HepG2 (cell line): ENCODE results near the gene TCF23. TPM values are rescaled to one million over a fixed set of nuclear protein-coding genes. Genes with fewer than 3 reads are reported as not detected.

Experiments
- ADNP ChIP-seq: sonication (generic); formaldehyde crosslinking; IDR thresholded peaks from 2 replicates; pipeline ENCODE4 v1.4.0; 2020; ENCODE audit warnings: missing genetic modification reagents
- ASH2L ChIP-seq: fragments of 300-600, 200-600 bp; sonication (generic); IDR thresholded peaks from 2 replicates; pipeline ENCODE4 v1.7.0; 2017; ENCODE audit warnings: low read depth, mild to moderate bottlenecking, moderate library complexity, mixed read lengths, low read length; ENCODE audit not compliant: insufficient read length
- FOXA1 ChIP-seq, 2 experiments: fragments of 450-650 bp in 1 of 2; sonication (generic) in 1 of 2; formaldehyde crosslinking in 1 of 2; IDR thresholded peaks; 2 replicates each; pipeline versions ENCODE4 v1.4.0 to v1.6.1; 2016 to 2020; ENCODE audit warnings: missing genetic modification reagents in 1 of 2
- GZF1 ChIP-seq: sonication (generic); formaldehyde crosslinking; IDR thresholded peaks from 2 replicates; pipeline ENCODE4 v1.5.1; 2020; ENCODE audit warnings: mild to moderate bottlenecking, missing genetic modification reagents
- NR2F6 ChIP-seq, 2 experiments: IDR thresholded peaks; 2 replicates each; pipeline ENCODE4 v1.6.1; 2016; ENCODE audit warnings: antibody characterized with exemption in 1 of 2, mild to moderate bottlenecking in 1 of 2
- PITX1 ChIP-seq: sonication (generic); formaldehyde crosslinking; IDR thresholded peaks from 2 replicates; pipeline ENCODE4 v1.5.1; 2020; ENCODE audit warnings: mild to moderate bottlenecking, missing genetic modification reagents
- PRMT3 ChIP-seq: sonication (generic); formaldehyde crosslinking; IDR thresholded peaks from 2 replicates; pipeline ENCODE4 v1.8.1; 2022; ENCODE audit warnings: low read depth, mild to moderate bottlenecking, moderate library complexity, missing genetic modification reagents, borderline replicate concordance
- RBFOX2 ChIP-seq: fragments of 200-400 bp; formaldehyde crosslinking; IDR thresholded peaks from 2 replicates; pipeline ENCODE4 v1.6.1; 2017; ENCODE audit warnings: low read depth, mild to moderate bottlenecking, low read length
- SAP130 ChIP-seq: IDR thresholded peaks from 2 replicates; pipeline ENCODE4 v1.6.1; 2016; ENCODE audit warnings: low read depth
- SCMH1 ChIP-seq: sonication (generic); formaldehyde crosslinking; IDR thresholded peaks from 2 replicates; pipeline ENCODE4 v1.9.0; 2021; ENCODE audit warnings: missing genetic modification reagents, mild to moderate bottlenecking, borderline replicate concordance
- SMARCE1 ChIP-seq: fragments of 450-650 bp; IDR thresholded peaks from 2 replicates; pipeline ENCODE4 v1.6.1; 2017; ENCODE audit warnings: borderline replicate concordance
- ZBTB20 ChIP-seq: sonication (generic); formaldehyde crosslinking; IDR thresholded peaks from 2 replicates; pipeline ENCODE4 v1.8.1; 2023; ENCODE audit warnings: missing genetic modification reagents, low read depth, mild to moderate bottlenecking, borderline replicate concordance
- ZNF12 ChIP-seq: sonication (generic); formaldehyde crosslinking; IDR thresholded peaks from 2 replicates; pipeline ENCODE4 v1.5.0; 2020; ENCODE audit warnings: missing genetic modification reagents
- ZNF225 ChIP-seq: sonication (generic); formaldehyde crosslinking; IDR thresholded peaks from 2 replicates; pipeline ENCODE4 v1.4.0; 2020; ENCODE audit warnings: mild to moderate bottlenecking, missing genetic modification reagents
- ZNF264 ChIP-seq: sonication (generic); formaldehyde crosslinking; IDR thresholded peaks from 2 replicates; pipeline ENCODE4 v1.4.0; 2020; ENCODE audit warnings: missing genetic modification reagents
- ZNF337 ChIP-seq: sonication (generic); formaldehyde crosslinking; IDR thresholded peaks from 2 replicates; pipeline ENCODE4 v1.5.1; 2020; ENCODE audit warnings: missing genetic modification reagents, low read depth, mild to moderate bottlenecking, borderline replicate concordance
- ZNF383 ChIP-seq: sonication (generic); formaldehyde crosslinking; IDR thresholded peaks from 2 replicates; pipeline ENCODE4 v1.4.0; 2020; ENCODE audit warnings: missing genetic modification reagents, mild to moderate bottlenecking, borderline replicate concordance
- ZNF432 ChIP-seq: sonication (generic); formaldehyde crosslinking; IDR thresholded peaks from 2 replicates; pipeline ENCODE4 v1.5.0; 2020; ENCODE audit warnings: missing genetic modification reagents, mild to moderate bottlenecking, borderline replicate concordance
- ZNF552 ChIP-seq: sonication (generic); formaldehyde crosslinking; IDR thresholded peaks from 2 replicates; pipeline ENCODE4 v1.9.0; 2022; ENCODE audit warnings: missing genetic modification reagents, mild to moderate bottlenecking, borderline replicate concordance
- ZNF616 ChIP-seq: sonication (generic); formaldehyde crosslinking; IDR thresholded peaks from 2 replicates; pipeline ENCODE4 v1.5.0; 2020; ENCODE audit warnings: low read depth, mild to moderate bottlenecking, missing genetic modification reagents
- ZNF747 ChIP-seq: sonication (generic); formaldehyde crosslinking; IDR thresholded peaks from 2 replicates; pipeline ENCODE4 v1.8.1; 2023; ENCODE audit warnings: missing genetic modification reagents, mild to moderate bottlenecking, borderline replicate concordance
- ZNF878 ChIP-seq: sonication (generic); formaldehyde crosslinking; IDR thresholded peaks from 2 replicates; pipeline ENCODE4 v1.8.1; 2023; ENCODE audit warnings: mild to moderate bottlenecking, missing genetic modification reagents, moderate library complexity
- ZSCAN20 ChIP-seq: sonication (generic); formaldehyde crosslinking; IDR thresholded peaks from 2 replicates; pipeline ENCODE4 v1.4.0; 2020; ENCODE audit warnings: missing genetic modification reagents, mild to moderate bottlenecking, borderline replicate concordance
- polyA plus RNA-seq, 8 experiments: library from polyadenylated mRNA; depleted of rRNA in 3 of 8; stranded (reverse) in 7 of 8; unstranded in 1 of 8; fragments of >200 nt; fragmentation: Illumina TruSeq in 4 of 8; extraction: Trizol in 4 of 8; gene quantifications; 2 replicates each; pipeline versions ENCODE4 v1.2.1 to v1.2.3, GENCODE V29; 2011 to 2016; ENCODE audit warnings: low read depth in 4 of 8, missing spikeins in 1 of 8, mixed read lengths in 1 of 8; ENCODE audit not compliant: insufficient read depth in 1 of 8
- total RNA-seq, 5 experiments: library from RNA; depleted of rRNA; stranded (reverse); fragments of >200 nt; fragmentation: Illumina TruSeq; extraction: Trizol; gene quantifications; 2 replicates each; pipeline ENCODE4 v1.2.3, GENCODE V29; 2016; ENCODE audit warnings: low read depth in 1 of 5
- TF ChIP-seq, protein P1 (sequence below): sonication (generic); formaldehyde crosslinking; IDR thresholded peaks from 2 replicates; pipeline ENCODE4 v1.4.0; 2020; ENCODE audit warnings: mild to moderate bottlenecking, missing genetic modification reagents
- TF ChIP-seq, protein P2 (sequence below): sonication (generic); formaldehyde crosslinking; IDR thresholded peaks from 2 replicates; pipeline ENCODE4 v1.9.0; 2021; ENCODE audit warnings: missing genetic modification reagents, mild to moderate bottlenecking, borderline replicate concordance
- TF ChIP-seq, protein P3 (sequence below): IDR thresholded peaks from 2 replicates; pipeline ENCODE4 v1.6.1; 2016

TCF23 gene
- total and polyA plus RNA-seq, 2 of the 13 experiments (the other 11 are each of a cell fraction or from before 2014, with no cell fraction given), result 0.02 to 1.4 TPM

DNA sequence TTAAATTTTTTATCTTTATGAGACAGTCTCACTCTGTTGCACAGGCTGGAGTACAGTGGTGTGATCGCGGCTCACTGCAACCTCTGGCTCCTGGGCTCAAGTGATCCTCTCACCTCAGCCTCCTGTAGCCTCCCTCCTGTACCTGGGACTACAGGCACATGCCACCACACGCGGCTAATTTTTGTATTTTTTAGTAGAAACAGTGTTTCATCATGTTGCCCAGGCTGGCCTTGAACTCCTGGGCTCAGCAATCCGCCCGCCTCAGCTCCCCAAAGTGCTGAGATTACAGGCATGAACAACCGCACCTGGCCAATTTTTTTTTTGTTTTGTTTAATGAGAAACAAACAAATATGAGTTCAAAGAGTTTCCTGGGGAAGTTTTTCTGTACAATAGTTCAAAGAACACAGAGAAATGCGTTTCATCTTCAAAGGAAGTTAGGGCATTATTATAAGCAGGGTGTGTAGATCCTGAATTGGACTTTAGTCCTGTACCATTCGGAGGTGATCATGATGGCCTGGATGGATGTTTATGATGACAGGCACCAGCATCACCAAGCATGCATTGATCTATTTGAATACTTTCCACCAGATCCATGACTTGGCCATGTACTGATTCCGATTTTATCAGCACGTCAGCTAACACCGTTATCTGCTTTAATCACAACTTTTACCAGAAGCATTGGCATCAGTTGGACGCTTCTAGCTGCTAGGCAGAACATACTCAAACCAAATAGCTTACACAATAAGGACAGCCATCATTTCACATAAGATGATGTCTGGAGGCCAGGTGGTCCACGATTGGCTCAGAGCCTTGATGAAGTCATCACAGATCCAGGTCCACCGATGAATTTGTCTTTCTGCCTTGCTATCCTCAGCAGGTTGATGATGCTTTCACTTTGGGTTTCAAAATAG is 28.9 kb downstream of the TCF23 start (continued):
- TF ChIP-seq NR2F6 (IDR thresholded peaks at IDR 0.05) (peak; percentile 94), NR2F6 (CRISPR knock-in tag; IDR thresholded peaks at IDR 0.05) (peak; percentile 86), SAP130 (CRISPR knock-in tag) (peak; percentile 83), ZNF616 (CRISPR knock-in tag) (no peak), SCMH1 (CRISPR knock-in tag) (no peak), ZNF337 (CRISPR knock-in tag) (no peak), RBFOX2 (no peak), PITX1 (CRISPR knock-in tag) (peak; percentile 91), ZNF432 (CRISPR knock-in tag) (no peak), ZBTB20 (peak; percentile 95), ASH2L (peak; percentile 96), SMARCE1 (no peak), ZNF383 (no peak), ZNF225 (peak; percentile 80; the same call in 1 of the 2 replicates), ZNF878 (CRISPR knock-in tag) (no peak; the same call in none of the 2 replicates), GZF1 (peak; percentile 30; the same call in 1 of the 2 replicates), ADNP (peak; percentile 37; the same call in 1 of the 2 replicates), FOXA1 (IDR thresholded peaks at IDR 0.05) (no peak), FOXA1 (CRISPR knock-in tag; IDR thresholded peaks at IDR 0.05) (peak; percentile 74; the same call in 1 of the 2 replicates), ZNF747 (CRISPR knock-in tag) (peak; percentile 78; the same call in 1 of the 2 replicates), ZNF12 (peak; percentile 56; the same call in 1 of the 2 replicates), PRMT3 (CRISPR knock-in tag) (no peak), ZNF264 (CRISPR knock-in tag) (peak; percentile 91), ZNF552 (CRISPR knock-in tag) (0 out of 2 replicates have a peak, but pooled peaks have one; percentile 51), ZSCAN20 (0 out of 2 replicates have a peak, but pooled peaks have one; percentile 71)
- TF ChIP-seq, protein P1, sequence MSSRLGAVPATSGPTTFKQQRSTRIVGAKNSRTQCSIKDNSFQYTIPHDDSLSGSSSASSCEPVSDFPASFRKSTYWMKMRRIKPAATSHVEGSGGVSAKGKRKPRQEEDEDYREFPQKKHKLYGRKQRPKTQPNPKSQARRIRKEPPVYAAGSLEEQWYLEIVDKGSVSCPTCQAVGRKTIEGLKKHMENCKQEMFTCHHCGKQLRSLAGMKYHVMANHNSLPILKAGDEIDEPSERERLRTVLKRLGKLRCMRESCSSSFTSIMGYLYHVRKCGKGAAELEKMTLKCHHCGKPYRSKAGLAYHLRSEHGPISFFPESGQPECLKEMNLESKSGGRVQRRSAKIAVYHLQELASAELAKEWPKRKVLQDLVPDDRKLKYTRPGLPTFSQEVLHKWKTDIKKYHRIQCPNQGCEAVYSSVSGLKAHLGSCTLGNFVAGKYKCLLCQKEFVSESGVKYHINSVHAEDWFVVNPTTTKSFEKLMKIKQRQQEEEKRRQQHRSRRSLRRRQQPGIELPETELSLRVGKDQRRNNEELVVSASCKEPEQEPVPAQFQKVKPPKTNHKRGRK, result no peak
- TF ChIP-seq, protein P2, sequence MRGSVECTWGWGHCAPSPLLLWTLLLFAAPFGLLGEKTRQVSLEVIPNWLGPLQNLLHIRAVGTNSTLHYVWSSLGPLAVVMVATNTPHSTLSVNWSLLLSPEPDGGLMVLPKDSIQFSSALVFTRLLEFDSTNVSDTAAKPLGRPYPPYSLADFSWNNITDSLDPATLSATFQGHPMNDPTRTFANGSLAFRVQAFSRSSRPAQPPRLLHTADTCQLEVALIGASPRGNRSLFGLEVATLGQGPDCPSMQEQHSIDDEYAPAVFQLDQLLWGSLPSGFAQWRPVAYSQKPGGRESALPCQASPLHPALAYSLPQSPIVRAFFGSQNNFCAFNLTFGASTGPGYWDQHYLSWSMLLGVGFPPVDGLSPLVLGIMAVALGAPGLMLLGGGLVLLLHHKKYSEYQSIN, result no peak
- TF ChIP-seq, protein P3, sequence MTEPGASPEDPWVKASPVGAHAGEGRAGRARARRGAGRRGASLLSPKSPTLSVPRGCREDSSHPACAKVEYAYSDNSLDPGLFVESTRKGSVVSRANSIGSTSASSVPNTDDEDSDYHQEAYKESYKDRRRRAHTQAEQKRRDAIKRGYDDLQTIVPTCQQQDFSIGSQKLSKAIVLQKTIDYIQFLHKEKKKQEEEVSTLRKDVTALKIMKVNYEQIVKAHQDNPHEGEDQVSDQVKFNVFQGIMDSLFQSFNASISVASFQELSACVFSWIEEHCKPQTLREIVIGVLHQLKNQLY, result peak; percentile 92
